ENCODE data around the gene KIF2C.
"Not testable (repeated sequence)": the region's sequence is repeated elsewhere in the genome, so short reads cannot be mapped to it uniquely, and the experiment has no call there.

Gene KIF2C

DNA sequence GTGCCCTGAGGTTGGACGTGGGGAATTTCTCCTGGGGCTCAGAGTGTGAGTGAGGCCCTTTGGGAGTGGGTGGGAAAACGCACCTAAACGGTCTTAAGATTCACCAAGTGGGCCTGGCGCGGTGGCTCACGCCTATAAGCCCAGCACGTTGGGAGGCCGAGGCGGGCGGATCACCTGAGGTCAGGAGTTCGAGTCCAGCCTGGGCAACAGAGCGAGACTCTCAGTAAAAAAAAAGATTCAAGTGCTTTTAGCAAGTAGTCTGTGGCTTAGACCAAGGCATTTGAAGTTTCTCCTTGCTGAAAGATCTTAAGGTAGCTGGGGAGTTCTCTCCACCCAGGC, 37.1 kb downstream of the KIF2C start:
- DNase-seq: no peak

DNA sequence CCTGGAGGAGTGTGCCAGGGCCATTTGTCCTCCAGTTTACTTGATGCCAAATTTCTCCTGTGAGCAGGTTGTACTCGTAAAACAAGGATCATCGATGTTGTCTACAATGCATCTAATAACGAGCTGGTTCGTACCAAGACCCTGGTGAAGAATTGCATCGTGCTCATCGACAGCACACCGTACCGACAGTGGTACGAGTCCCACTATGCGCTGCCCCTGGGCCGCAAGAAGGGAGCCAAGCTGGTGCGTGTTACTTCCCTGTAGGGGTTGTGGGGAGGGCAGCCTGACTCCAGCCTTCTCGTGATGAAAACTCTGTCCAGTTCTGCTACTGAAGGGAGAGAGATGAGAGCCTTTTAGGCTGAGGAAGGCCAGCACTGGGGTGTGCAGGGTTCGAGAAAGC, 37.9 kb downstream of the KIF2C start:
- DNase-seq: no peak

DNA sequence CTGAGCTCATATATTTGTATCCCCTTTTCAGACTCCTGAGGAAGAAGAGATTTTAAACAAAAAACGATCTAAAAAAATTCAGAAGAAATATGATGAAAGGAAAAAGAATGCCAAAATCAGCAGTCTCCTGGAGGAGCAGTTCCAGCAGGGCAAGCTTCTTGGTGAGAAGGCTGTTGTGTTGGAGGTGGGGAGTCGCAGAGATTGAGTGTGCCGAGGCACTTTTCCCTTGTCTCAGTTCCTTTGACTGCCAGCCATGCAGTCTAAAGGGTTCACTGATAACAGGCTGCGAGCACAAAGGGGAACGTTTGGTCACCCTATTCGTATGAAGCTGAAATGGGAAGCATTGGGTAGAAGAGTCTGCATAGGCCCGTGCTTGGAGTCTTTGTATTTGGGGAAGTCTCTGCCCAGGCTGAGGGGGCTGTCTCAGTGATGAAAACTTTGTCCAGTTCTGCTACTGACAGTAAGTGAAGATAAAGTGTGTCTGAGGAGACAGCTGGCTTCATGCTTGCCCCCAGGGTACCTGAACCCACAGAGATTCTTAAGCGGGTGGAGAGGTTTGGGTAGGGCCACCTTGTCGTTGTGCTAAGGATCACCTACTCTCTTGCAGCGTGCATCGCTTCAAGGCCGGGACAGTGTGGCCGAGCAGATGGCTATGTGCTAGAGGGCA, 38.5 kb downstream of the KIF2C start:
- no peak for DNase-seq

DNA sequence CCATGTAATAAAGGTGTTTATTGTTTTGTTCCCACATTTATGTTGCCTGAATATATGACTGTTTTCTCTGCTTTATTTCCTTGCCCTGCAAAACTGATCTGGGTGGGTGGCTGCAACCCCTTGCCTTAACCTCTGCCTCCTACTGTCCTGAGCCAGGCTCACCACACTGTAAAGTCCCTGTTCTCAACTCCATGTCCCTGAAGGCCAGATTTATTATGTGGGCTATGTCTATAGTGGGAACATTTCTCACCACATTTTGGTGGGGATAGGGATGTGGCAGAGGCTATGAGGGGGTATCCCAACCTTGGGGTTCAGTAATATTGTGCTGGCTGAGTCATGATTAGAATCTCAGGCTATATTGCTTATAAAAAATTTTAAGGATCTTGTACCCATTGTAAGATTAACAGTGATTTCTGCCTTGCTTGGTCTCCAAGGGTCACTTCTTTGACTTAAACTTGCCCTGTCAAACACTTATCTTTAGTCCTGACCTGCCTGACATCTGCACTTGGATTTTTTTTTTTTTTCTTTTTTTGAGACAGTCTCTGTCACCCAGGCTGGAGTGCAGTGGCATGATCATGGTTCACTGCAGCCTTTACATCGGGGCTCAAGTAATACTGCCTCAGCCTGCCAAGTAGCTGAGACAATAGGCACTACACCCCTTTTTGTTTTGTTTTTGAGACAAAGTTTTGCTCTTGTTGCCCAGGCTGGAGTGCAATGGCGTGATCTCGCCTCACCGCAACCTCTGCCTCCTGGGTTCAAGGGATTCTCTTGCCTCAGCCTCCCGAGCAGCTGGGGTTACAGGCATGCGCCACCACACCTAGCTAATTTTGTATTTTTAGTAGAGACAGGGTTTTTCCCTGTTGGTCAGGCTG, 39.3 kb downstream of the KIF2C start:
- DNase-seq: no peak

GRCh38 chr1:44780583-44781121, 41.0 kb downstream of the KIF2C start:
- DNase-seq: no peak

GRCh38 chr1:44783697-44784093, 44.1 kb downstream of the KIF2C start:
- no peak for DNase-seq

DNA sequence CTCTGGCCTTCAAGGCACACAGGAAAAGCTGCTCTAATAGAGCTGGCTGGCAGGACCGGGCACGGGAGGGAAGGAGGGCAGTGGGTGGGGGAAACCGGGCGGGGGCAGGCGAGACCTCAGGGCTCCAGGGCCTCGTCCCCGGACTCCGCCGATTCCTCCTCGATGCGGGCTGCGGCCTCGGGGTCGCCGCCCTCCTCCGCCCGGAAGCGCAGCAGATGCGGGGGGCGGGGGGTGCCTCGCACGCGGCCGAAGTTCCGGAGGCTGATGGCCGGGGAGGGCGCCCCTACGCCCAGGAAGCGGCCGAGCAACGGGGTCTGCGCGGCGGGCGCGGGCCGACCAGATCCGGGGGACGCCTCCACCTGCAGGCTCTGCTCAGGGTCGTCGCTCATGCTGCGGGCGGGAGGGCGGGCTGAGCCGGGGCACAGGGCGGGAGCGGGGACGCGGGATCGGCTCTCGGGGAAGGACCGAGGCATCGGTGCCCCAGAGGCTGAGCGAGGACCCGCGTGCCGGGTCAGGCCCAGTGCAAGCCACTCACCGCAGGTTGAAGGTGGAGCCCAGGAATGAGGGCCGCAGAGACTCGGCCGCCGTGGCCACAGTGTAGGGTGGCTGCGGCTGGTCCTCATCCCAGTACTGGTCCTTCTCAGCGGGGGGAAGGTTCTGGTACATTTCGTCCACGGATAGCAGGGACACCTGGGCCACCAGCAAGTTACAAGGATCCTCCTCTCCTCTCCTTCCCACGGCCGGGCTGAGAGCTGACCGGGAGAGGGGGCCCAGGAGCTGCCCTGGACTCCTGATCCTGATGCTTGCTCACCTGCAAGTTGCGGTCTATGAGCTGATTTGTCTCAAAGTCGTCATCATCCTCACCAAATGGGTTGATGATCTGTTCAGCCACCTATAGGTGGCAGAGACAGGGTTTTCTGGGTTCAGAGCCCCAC, 44.7 kb downstream of the KIF2C start:
- no peak for DNase-seq

- DNase-seq: no peak
Observed at GRCh38 chr1:44785029-44785380, 45.4 kb downstream of the KIF2C start.

GRCh38 chr1:44785501-44786137, 46.0 kb downstream of the KIF2C start:
- no peak for DNase-seq

DNA sequence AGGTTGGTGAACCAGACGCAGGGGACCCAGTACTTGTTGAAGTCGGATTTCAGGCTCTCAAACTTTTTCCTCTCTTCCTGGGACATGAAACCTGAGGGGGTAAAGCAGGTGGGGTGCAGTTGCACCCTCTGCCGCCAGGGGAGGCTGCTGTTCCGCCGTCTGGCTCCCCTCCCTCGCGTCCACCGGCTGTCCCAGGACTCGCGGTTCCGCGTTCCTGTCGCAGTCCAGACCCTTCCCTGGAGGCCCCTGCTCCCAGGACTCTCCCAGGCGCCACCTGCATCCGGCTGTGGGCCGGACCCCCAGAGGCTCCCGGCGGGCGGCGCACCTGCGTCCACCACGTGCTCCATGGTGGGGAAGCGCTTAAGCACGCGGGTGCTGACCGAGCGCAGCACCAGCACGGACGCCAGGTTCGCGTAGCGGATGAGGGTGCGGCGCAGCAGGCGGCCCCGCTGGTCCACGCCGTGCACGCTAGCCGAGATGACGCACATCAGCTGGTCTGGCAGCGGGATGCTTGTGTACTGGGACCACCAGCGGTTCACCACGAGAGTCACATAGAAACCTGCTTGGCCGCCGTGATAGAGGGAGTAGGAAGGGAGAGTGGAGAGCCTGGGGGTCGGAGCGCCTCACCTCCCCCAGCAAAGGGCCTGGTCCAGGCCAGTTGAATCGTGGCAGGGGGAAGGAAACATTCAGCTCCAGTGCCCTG, 46.7 kb downstream of the KIF2C start:
- no peak for DNase-seq

GRCh38 chr1:44786841-44787426, 47.3 kb downstream of the KIF2C start:
- no peak for DNase-seq

DNA sequence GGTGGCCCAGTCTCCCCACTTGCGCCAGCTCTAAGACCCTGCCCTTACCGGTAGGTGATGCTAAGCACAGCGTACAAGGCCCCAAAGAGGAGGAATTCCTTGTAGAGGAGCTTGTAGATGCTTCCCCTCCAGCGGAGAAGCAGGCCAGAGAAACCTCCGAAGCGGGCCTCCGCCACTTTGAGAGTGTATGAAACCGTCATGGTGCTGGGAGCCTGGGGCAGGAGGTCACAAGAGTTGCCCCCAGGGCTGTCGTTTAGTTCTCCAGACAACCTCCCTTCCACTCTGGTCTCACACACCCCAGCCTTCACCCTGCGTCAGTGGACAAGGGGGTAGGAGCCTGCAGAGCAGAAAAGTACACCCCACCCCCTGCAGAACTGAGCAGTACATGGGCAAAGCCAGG, 47.9 kb downstream of the KIF2C start:
- no peak for DNase-seq

GRCh38 chr1:44788120-44788860, 48.7 kb downstream of the KIF2C start, which contains the start of gene BEST4:
Gene BEST4, minus strand, starts transcription at chr1:44788170. Its CDS starts 465 bp downstream, at chr1:44787705.
- DNase-seq: no peak

DNA sequence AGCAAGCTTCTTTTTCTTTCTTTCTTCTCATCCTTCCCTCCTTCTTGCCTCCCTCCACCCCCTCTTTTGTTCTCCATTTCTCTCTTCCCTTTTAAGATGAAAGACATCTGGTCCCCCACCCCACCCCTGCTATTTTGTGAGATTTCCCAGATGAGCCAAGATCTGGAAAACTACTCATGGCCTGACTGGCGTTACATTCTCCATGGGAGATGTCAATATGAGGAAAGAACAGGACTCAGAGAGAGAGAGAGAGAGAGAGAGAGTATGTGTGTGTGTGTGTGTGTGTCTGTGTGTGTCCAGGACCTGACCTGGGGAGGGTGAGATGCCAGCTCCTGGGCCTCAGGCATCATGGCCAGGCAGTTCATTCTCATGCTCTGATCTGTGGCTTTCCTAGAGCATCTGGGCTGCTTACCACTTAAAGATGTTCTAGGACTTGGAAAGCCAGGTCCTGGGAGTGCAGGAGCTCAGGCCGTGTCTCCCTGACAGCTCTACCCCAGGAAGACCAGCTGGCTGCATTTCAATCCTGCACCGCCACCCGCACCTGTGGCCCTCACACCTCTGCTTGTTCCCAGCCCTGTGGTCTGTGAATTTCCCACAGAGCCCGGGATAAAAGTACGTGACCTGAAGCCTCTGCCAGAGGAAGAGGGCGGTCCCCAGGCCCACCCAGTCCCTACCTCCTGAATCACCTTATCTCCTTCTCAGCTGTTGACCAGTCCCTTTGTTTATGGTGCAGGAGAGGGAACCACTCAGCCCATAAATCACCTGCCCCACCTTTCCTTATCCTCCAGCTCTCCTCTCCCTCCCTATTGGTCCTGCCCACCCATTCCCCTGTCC, 51.5 kb downstream of the KIF2C start:
- no peak for DNase-seq

GRCh38 chr1:44792736-44793502, 53.3 kb downstream of the KIF2C start:
- no peak for DNase-seq

GRCh38 chr1:44797886-44798285, 58.2 kb downstream of the KIF2C start:
- DNase-seq: not testable (repeated sequence)

GRCh38 chr1:44798481-44799365, 59.1 kb downstream of the KIF2C start:
- no peak for DNase-seq

Measured in SIG-M5 (cell line).